Panc1 (cell line): ENCODE measurements around the gene TENM3.

Source experiments
- CTCF ChIP-seq: fragments of 450-650 bp; IDR thresholded peaks from 2 replicates; pipeline ENCODE4 v1.5.1; 2017; ENCODE audit warnings: mild to moderate bottlenecking
- REST ChIP-seq, 2 experiments: IDR thresholded peaks; 2 replicates each; pipeline ENCODE4 v1.6.1; 2011 to 2012; ENCODE audit warnings: low read depth in 2 of 2, control low read depth in 1 of 2, low read length in 1 of 2, mild to moderate bottlenecking in 1 of 2, moderate library complexity in 1 of 2; ENCODE audit not compliant: insufficient read depth in 1 of 2
- SIN3A ChIP-seq: IDR thresholded peaks from 2 replicates; pipeline ENCODE4 v1.6.1; 2012; ENCODE audit warnings: low read depth, mild to moderate bottlenecking, low read length, moderate library complexity, borderline replicate concordance; ENCODE audit not compliant: insufficient read depth

- TF ChIP-seq CTCF (no peak), REST (IDR thresholded peaks at IDR 0.05; ENCODE audit: insufficient read depth in 1 of 2, low read depth in 2 of 2, low read length in 1 of 2) (no peak), SIN3A (no peak)
These were observed 9.0 kb downstream of the TENM3 start for GRCh38 chr4:182252220-182252619.
